H4 (cell line): ENCODE data around the gene FKBP5. TPM values are rescaled to one million over a fixed set of nuclear protein-coding genes. Genes with fewer than 3 reads are reported as not detected.
"Not testable (repeated sequence)": the region's sequence is repeated elsewhere in the genome, so short reads cannot be mapped to it uniquely, and the experiment has no call there.

Experiments used
- DNase-seq: peaks from one replicate; pipeline ENCODE4 v3.0.0-alpha.2; 2015; ENCODE audit warnings: low spot score
- total RNA-seq: library from RNA; depleted of rRNA; stranded (reverse); fragments of >200 nt; shearing (Covaris generic); gene quantifications from 2 replicates; pipeline ENCODE4 v1.2.3, GENCODE V29; 2014; rRNA removed

The FKBP5 gene
- 2.0 and 3.4 TPM in 2 replicates for total RNA-seq

DNA sequence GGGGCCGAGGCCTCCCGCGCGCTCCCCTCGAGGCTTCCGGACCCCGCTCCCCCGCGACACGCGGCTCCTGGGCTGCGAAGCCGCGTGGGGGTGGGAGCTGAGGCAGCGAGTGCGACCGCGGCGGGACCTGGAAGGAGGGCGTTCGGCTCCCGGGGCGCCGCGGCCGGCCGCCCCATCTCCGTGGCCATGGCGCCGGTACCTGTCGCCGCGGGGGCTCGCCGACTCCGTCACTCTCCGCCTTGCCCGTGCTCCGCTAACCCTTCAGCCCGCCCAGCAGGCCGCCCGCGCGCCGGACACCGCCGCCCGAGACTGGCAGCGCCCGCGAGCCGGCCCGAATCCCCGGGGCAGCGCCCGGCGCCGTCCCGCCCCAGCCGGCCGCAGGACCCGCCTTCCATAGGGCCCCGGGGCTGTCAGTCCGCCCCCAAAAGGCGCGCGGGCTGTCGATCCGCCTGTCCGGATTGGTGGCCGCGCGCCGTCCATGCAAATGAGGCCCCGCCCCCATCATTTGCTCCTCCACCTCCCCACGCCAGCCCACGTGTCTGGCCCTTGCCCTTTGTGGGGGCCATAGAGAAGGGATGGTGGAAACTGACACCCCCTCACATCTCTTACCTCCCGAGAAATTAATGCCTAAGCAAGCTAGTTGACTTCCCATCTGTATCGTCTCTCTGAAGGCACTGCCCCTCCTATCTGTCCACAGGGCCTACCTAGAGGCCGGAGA is at the start of gene FKBP5:
Gene FKBP5 (minus strand): TSS at position 311 of the 718 bp plus-strand sequence. CDS start 46,091 bp downstream, outside the sequence.
- peak; percentile 67 for DNase-seq

DNA sequence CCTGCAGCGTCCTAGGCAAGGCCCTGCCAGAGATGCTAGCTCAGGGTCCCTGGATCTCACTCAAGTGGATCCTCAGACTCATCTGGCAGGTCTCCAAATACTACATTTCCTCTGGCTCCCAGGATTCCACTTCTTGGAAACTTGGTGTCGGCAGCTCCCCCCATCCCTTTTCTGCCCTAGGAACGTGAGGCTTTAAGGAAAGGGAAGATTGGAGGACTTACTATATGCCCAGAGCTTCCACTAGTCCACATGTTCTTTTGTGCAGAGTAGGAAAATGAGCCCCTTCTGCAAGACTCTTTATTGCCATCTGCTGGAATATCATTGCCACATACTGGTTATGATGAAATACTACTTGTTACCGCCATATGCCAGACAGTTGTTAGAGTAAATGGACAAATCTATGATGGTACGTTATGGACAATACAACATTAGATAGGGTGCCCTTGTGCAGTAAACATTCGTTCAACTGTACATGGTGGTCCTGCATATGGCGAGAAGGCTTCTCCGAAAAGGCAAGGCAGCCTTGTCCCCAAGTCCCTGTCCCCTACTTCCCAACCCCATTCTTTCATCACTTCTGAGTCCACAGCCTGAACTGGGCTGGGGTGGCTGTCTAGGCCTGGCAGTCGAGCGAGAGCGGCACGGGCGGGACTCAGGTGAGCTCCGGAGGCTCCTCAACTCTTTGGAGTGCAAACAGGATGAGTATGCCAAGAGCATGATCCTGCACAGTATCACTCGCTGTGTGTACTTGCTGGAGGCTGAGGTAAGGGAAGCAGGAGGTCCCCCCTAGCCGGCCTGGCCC is 48.9 kb upstream of the FKBP5 start:
- DNase-seq = peak; percentile 85

DNA sequence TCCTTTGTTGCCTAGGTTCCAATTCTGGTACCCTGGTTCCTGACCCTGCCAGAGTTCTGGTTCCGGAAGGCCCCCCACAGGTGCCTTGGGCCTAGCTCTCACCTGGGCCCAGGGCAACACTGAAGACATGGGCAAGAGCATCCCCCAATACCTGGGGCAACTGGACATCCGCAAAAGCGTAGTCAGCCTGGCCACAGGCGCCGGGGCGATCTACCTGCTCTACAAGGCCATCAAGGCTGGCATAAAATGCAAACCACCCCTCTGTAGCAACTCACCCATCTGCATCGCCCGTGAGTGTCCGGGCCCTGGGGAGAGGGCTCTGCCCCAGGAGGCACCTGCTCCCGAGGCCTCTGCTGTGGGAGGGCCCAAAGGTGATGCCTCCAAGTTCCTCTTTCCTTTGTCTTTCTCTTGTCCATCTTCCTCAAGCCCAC is 48.3 kb upstream of the FKBP5 start, which contains the start of gene ARMC12:
Gene ARMC12 (plus strand): TSS at position 51 of the 431 bp plus-strand sequence. CDS start 77 bp downstream, at position 128.
- no peak for DNase-seq

DNA sequence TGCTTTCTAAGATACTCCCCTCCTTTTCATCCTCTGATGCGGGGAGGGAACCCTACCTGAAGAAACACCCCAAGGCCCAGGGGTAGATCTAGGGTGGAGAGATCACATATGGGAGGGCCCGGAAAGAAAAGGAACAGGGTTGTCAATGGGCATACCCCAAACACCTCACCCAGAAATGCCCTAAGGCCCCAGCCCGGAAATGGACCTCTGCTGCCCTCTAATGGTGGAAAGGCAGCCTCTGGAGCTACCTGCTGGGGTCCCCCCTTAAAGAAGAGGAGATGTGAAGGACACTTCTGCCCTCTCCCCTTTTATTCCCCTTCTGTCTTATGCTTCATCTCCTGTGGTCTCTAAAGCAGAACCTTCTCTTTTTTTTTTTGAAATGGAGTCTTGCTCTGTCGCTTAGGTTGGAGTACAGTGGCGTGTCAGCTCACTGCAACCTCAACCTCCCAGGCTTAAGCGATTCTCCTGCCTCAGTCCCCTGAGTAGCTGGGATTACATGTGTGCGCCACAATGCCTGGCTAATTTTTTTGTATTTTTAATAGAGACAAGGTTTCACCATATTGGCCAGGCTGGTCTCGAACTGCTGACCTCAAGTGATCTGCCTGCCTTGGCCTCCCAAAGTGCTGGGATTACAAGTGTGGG is 47.7 kb upstream of the FKBP5 start:
- no peak for DNase-seq

DNA sequence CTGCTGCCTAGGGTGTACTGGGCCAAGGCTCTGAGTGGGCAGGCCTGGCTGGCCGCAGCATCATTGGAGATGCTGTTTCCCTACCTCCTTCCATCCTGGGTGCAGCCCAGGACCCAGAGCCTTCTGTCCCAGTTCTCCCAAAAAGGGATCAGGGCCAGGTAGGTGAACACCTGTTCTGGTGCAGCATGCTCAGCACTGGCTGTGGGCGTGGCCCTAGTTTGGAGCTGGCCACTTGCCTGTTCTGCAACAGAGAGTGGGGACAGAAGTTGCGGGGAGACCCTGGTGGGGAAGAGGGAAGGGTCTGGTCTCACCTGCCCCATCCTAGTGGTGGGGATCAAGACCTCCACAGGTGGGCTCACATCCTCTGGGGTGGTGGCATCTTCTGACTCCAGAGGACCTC is 46.7 kb upstream of the FKBP5 start:
- DNase-seq = no peak

DNA sequence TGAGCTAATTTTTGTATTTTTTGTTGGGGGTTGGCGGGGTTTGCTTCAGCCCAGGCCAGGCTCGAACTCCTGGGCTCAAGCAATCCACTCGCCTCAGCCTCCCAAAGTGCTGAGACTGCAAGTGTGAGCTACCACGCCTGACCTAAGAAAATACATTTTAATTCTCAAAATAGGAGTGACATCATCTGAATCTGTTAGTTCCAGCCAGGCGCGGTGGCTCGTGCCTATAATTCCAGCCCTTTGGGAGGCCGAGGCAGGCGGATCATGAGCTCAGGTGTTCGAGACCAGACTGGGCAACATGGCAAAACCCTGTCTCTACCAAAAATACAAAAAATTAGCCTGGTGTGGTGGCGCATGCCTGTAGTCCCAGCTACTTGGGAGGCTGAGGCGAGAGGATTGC is 45.6 kb upstream of the FKBP5 start:
- DNase-seq = not testable (repeated sequence)

DNA sequence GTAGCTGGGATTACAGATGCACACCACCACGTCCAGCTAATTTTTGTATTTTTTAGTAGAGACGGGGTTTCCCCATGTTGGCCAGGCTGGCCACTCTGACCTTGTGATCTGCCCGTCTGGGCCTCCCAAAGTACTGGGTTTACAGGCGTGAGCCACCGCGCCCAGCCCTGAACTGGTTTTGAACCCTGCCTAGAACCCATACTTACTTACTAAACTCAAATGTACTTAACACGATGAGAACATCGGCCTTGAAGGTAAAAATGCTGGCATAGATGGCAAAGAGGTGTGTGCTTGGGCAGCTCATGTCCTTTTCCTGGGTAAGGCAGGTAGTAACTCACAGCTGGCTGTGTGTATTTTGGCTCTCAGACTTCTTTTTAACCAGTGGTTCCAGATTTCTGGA is 44.9 kb upstream of the FKBP5 start:
- DNase-seq = no peak

DNA sequence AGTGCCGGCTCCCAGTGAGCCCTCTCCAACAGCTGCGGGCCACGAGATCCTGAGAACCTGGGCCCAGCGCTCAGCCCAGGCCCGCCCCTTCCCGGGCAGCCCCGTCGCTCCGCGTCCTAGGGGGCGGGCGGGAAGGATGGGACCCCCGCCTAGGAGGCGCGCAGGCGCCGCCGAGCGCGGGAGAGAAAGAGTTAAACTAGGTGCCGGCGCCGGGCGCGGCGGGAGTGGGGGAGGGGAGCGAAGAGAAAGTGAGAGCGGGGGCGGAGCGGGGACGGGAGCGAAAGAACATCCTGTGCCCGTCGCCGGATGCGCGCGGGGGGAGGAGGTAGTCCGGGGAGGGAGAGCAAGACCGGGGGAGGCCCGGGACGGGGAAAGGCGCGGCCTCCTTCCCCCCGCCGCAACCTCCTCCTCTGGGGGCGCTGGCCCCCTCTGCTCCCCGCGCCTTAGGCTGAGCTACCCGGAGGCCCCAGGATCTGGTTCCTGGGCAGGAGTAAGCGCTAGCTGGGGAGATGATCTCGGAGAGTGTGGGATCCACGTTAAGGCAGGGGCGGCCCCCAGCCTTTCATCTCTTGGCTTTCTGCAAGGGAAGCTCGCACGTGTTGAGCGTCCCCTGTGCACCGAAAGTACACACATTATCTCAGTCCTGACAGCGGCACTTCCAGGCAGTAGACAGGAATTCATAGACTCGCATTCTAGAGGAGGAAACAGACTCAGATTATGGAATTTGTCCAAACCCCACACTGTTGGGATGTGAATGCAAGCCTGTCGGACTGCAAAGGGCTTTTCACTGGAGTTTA is 43.2 kb upstream of the FKBP5 start:
- peak; percentile 84 for DNase-seq

DNA sequence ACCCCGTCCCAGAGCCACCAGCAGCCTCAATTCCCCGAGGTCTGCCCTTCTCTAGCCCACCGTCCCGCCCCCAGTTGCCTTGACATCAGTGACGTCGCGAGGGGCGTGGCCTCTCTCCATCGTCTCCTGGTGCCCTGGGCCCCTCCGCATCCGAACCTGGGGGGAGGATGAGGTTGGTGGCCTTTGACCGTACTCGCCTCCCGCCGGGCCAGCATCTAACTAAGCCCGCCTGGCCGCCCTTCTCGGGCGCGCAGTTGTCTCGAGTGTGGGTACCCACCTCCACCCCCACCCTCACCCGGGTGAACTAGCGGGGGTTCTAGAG is 42.7 kb upstream of the FKBP5 start:
- DNase-seq = peak; percentile 77

DNA sequence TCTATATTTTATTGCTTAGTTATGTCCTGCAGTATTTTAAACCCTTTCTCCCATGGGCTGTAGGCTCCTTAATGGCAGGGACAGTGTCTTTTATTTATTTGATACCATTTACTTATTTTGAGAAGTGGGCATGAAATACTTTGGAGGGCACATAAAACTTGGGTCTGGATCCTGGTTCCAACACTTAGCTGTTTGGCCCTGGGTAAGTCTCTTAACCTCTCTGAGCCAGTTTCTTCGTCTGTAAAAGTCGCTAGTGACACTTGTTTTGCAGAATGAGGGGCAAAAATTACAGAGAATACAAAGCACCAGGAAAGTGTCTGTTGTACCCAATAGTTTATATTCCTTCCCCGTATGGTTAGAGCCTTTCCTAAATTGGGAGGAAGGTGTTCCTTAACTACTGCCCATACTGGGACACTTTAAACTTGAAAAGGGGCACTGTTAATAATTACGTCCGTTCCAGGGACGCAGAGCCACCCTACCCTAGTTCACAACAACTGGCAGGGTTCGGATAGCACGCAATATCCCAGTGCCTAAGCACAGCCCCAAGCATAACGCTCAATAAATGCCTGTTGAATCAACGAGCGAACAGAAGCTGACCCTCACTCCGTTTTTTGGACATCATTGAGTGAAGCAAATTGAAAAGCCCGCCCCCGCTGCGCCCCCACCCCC is 42.2 kb upstream of the FKBP5 start:
- no peak for DNase-seq

DNA sequence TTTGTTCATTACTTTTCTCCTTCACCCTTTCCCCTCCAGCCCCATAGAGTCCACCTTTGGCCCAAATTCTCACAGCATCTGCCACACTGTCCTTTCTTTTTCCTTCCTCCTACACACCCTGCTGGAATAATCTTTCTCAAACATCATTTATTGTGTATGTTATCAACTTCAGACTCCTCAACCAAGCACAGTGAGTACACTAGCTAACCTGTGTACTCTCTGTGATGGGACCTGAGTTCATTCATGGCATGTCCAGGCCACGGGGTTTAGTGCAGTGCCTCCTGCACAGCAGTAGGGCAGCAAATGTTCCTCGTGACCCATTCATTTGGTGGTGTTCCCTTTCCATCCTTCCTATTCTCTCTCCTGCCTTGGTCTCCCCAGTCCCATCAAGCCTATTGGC is 41.0 kb upstream of the FKBP5 start:
- no peak for DNase-seq

DNA sequence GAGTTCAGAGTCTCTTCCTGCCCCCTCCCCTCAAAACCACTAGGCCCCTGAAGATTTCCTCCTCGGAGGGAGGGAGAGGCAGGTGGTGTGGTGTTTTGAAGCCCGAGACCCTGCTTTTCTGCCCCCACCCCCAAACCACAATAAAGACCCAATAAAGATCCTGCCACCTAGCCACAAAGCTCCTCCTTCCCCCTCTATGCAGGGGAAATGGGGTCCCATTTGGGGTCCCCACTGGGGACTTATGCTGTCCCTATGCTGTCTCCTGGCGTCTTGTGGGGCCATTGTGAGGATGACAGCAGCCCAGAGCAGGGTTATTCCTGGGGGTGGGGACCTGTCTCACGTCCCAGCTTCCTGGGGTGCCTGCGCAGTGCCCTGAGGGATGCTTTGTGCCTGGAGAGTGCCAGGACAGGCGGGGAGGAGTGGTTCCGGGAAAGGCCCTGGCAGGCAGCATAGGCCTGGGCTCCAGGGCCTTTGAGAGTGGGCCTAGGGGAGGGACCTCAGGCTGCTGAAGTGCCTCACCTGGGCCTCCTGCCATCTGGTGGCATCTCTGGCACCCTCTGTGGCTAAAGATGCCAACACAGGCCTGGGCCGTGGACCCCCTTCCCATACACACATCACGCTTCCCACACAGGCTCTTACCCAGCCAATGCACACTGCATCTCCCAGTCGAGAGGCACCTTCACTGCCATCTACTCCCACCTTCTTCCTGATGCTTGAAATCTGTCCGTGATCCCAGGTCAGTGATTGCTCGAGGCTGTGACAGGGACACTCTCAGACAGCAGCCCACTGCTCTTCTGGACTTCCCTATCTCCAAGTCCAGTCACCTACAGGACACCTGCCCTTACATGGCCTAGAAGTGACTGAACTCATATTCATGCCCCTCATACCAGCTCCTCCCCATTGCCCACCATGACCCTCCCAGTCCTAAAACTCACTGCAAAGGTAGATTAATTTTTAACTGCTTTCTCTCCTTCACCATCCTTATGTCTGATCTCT is 40.3 kb upstream of the FKBP5 start:
- no peak for DNase-seq

DNA sequence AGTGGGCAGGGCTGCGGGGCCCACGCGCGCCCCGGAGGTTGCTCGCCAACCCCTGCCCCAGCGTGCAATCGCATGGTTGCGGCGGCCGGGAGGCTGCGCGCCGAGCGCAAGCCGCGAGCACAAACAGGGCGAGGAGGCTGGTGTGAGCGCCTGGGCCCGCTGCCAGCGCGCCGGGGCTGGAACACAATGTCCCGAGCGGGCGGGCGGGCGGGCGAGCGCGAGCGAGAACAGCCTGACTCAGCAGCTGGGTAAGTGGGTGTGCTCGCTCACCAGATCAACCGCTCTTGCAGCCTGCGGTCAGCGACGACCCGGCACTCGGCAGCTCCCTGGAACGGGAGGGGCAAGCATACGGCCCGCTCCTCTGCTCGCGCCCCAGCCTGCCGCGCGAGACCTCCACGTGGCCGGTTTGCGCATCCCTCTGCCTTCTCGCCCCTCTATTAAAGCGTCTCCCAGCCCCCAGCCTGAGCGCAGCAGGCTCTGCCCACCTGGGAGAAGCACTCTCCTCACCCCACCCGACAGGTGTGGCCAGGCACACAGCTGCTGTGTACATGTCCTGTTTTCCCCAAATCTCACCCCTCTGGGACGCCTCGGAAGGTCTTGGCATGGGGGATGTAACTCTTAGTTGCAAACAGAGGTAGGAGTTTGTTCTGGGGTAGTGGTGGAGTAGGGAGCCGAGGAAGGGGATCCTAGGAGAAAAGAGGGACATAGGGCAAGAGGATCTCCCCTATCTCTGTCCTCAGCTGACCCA is 39.4 kb upstream of the FKBP5 start:
- peak; percentile 94 for DNase-seq

DNA sequence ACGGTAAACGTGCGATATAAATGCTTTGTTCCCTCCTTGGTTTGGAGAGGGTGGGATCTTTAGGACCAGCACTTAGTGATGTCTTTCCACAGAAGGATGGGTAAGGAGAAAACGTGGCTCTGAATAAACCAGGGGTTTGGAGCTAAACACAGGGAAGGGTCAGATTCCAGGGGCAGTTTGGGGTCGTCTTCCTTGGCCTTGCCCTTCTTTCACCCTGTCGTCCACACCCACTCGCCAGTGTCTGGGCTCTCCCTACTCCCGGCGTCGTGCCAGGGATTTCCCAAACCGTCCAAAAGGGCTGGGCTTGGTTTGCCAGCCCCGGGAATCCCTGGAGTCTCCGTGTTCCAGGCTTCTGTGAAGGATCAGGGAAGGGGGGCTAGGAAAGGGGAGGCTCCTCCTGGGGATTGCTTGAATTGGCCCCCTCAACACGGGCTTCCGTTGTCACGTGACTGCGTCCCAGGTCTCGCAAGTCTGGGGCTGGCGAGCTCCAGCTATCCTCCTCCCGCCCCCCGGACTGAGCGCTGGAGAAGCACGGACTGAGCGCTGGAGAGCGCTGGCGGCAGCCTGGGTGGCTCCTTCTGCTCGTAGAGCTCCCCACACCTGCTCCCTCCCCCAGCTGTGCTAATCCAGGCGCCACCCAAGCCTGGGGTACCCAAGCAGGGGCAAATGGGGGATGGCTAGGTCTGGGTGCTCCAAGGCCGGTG is 38.7 kb upstream of the FKBP5 start:
- DNase-seq = peak; percentile 74

DNA sequence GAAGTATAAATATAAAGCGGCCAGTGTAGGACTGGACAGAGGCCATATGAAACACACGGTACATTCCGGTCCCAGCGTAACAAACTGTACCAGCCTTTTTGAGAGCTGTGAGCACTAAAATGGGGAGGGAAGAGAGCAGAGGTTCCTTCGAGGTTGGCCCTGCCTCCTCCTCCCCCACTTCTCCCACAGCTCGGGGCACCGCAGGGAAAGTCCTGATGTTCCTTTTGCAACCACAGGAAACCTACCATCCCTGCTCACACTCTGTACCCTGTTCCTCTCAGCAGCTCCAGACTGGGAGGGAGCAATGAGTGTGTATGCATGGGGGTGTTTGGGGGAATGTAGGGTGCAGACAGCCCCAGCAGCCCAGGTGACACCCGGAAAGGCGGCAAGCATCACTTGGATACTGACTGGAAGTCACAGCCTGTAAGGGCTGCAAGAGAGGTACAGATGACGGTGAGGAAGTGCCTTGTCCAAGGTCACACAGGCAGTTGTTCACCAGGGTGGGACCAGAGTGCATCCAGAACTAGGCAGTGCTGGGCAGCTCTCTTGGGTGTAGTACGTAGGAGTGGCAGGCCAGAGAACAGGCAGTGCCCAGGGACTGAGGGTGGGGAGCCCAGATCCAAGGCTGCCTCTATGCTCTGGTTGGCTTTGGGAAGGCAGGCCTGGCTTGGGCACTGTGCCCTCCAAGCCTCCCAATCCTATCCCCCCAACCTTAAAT is 37.2 kb upstream of the FKBP5 start:
- no peak for DNase-seq

DNA sequence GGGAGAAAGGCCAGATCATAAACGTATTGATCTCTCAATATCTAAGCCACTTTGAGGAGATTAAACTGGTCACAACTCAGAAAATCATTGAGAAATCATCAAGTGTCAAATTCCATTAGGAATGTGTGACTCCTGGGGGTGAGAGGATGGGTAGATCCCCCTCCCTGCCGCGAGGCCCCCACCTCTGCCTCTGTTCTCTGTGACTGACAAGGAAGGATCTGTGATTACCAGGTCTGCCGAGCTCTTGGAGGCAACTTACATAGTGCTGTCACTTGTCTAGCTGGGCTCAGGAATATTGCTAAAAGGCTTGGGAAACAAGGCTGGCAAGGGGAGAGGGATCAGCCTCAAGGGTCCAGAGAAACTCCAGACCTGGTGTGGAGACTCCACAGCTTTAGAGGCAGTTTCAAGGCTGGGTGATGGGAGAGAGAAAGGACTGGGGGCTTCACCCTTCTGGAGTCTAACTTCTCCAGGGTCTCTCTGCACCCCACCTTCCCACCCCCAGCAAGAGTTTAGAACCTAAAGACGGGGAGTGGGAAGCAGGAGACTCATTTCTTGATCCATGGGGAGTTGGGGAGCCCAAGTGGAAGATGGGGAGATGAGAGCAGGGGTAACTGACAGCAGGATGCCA is 36.5 kb upstream of the FKBP5 start:
- no peak for DNase-seq

DNA sequence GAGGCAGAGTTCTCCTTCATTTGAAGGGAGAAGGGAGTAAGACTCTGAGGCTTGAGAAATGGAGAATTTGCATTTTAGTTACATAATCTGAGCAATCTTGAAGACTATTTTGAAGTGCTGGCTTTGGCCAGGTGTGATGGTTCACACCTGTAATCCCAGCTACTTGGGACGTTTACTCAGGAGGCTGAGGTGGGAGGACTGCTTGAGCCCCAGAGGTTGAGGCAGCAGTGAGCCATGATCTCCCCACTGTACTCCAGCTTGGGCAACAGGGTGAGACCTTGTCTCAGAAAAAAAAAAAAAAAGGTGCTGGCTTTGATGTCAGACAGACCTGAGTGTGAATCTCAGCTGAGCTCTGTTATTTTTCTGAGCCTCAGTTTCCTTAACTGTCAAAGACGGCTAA is 35.8 kb upstream of the FKBP5 start:
- DNase-seq = no peak
